Activated CD4-positive, CD25-positive, alpha-beta regulatory T cell treated with anti-CD3 and anti-CD28 coated beads, Interleukin-2, amount 50 U/mL, for 72 hours (primary cell): Measurements from ENCODE around the gene RMND5B.
"Not testable (repeated sequence)": the region's sequence is repeated elsewhere in the genome, so short reads cannot be mapped to it uniquely, and the experiment has no call there.

Experiments
- DNase-seq: peaks from one replicate; pipeline ENCODE4 v3.0.0; 2021

Gene RMND5B, protein sequence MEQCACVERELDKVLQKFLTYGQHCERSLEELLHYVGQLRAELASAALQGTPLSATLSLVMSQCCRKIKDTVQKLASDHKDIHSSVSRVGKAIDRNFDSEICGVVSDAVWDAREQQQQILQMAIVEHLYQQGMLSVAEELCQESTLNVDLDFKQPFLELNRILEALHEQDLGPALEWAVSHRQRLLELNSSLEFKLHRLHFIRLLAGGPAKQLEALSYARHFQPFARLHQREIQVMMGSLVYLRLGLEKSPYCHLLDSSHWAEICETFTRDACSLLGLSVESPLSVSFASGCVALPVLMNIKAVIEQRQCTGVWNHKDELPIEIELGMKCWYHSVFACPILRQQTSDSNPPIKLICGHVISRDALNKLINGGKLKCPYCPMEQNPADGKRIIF

DNA sequence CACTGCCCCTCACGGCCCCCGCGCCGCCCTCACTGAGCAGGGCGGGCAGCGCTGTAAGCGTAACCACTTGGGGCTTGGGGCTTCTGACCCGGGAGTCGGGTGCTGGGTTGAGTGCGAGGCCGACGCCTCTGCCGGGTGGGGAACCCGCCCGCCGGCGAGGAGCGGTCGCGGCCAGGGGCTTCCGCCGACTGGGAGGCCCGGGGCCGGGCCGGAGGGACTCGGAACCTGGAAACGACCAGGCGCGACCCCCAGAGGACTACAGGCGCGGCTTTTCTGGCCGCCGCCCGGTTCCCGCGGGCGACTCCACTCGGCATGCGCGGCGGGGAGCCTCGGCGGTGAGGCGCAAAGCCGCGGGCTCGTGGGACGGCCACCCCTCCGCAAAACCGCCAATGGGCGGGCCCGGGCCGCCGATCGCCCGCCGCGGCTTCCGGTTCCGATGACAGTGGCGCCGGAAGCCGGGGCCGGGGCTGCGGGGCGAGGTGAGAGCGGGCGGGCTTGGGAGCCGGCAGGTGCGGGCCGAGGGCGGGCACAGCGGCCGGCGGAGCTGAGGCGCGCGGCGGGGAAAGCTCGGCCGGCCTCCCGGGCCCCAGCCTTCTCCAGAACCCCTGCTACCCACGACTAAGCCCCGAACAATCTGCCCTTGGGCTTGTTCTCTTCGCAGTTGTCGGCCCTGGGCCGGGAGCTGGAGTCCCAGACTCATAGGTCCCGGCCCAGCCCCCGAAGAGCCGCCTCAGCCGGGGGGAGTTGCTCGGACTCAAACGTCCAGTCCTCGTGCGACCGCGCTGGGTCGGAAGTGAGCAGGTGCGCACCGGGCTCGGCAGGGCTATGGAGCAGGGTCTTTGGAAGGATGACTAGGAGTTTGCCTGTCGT lies at the start of gene RMND5B:
Gene RMND5B, plus strand, starts transcription at position 439 of the 870 bp plus-strand sequence. CDS start 7,106 bp downstream, outside the sequence.
- DNase-seq: peak; percentile 90

DNA sequence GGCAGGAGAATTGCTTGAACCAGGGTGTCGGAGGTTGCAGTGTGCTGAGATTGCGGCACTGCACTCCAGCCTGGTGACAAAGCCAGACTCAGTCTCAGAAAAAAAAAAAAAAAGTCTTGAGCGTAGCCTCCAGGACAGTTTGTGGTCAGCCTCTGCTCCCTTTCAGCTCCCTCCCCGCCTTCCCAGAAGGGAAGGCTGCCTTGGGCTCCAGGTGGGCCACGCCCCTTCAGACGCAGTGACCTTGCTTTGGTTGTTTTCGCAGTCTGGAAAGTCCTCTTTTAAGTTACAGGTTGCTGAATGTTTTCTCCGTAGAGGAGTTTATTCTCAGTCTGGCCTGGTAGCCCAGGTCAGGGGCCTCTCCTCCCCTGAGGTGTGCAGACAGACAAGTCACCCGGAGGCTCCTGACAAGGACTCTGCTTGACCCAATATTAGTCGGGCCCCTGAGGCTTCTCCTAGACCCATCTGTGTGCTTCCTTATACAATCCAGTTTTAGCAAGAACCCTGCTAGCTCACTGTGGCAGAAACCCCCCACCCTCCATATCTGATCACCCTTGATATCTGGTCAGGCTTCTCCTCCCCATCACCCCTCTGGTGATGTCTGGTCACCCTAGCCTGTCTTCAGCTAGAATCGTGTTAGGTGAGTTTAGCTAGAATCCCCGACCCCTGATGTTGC lies 49.1 kb upstream of the RMND5B start:
- no peak for DNase-seq

DNA sequence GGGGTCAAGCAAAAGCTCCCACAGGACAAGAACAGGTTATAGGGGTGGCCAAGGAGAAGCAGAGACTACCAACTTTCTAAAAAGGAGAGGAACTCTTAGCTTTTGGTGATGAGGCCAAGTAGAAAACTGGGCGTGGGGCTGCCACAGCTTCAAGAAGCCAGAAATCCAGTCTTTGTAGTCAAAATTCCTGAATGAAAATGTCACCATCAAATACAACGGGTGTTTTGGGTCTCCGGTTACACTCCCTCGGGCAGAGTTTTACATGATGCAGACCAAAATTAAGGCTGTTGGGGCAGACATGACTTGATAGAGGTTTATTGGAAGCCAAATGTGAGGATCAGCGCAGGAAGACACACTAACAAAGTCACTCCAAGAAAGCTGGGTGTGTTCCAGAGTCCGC lies 46.9 kb upstream of the RMND5B start:
- no peak for DNase-seq

GRCh38 chr5:178085316-178085715 lies 45.5 kb upstream of the RMND5B start:
- DNase-seq: no peak

- DNase-seq: no peak
These were observed 44.5 kb upstream of the RMND5B start for GRCh38 chr5:178086266-178086665.

DNA sequence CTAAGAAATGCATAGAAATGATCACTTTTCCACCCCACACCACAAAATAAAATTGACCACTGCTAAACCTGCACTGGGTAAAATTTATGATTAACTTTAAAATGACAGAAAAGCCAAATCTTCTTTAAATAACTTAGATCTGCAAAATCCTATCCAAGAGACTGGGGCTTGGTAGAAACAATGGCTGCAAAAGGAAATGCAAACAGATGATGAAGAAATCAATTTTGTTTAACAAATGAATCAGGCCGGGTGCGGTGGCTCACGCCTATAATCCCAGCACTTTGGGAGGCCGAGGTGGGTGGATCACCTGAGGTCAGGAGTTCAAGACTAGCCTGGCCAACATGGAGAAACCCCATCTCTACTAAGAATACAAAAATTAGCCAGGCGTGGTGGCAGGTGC lies 43.6 kb upstream of the RMND5B start:
- not testable (repeated sequence) for DNase-seq

DNA sequence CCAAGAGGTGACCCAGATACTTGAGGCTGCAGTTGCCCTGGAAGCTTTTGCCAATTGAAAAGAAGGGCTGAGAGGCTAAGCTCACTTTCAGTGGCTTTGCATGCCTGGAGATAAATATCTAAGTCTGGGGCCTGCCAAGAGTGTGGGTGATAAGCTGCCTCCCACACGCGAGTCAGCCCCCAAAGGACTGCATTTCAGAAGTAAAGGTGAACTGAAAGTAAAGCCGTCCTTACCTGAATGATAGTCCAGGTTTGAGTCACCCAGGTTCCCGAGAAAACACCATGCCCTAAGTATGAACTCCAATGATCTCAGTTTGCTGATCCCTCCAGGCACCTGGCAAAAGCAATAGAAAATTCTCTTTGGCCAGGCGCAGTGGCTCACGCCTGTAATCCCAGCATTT lies 40.0 kb upstream of the RMND5B start:
- no peak for DNase-seq

DNA sequence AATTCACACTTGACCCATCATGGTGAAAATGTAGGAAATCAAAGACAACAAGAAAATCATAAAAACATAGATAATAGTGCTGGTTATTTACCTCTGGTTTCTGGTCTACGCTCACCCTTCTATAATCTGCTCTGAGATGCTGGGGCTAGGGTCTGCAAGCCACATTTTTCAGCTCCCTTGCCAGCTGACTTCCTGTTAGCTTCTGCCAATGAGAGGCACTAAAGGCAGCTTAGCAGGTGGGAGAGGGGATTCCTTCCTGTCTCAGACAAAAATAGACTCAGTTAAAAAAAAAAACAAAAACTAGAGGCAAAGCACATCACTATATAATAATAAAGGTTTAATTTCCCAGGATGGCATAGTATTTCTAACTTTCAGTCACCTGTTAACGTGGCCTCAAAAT lies 37.7 kb upstream of the RMND5B start:
- DNase-seq: no peak

DNA sequence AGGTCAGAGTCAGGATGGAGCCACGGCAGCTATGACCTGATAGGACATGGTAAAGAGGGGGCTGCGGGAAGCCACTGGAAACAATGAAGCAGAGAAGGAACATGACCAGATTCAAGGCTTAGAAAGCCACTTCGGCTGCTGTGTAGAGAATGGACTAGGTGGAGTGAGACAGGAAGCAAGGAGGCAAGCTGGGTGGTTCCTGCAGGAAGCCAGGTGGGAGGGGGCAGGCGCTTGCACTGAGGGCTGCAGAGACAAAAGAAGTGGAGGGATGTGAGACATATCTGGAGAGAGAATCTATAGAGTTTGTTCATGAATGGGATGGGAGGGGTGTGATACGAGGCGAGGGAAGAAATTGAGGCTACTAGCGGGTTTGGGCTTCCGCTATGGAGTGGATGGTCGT lies 36.5 kb upstream of the RMND5B start:
- no peak for DNase-seq

- no peak for DNase-seq
These were observed 32.1 kb upstream of the RMND5B start for GRCh38 chr5:178098685-178099084.

DNA sequence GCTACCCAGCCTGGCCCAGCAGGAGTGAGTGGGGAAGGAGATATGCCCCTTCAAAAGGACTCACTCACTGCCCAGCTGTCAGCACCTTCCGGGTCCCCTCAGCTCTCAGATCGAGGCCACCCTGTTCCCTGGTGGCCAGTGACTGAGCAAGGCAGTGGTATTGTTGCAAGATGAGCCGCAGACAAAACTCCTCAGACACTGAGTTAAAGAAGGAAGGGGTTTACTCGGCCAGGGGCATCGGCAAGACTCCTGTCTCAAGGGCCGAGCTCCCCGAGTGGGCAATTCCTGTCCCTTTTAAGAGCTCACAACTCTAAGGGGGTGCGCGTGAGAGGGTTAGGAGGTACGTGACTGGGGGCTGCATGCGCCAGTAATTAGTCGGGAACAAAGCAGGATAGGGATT lies 27.2 kb upstream of the RMND5B start:
- no peak for DNase-seq

GRCh38 chr5:178104492-178104891 lies 26.3 kb upstream of the RMND5B start:
- DNase-seq: no peak

DNA sequence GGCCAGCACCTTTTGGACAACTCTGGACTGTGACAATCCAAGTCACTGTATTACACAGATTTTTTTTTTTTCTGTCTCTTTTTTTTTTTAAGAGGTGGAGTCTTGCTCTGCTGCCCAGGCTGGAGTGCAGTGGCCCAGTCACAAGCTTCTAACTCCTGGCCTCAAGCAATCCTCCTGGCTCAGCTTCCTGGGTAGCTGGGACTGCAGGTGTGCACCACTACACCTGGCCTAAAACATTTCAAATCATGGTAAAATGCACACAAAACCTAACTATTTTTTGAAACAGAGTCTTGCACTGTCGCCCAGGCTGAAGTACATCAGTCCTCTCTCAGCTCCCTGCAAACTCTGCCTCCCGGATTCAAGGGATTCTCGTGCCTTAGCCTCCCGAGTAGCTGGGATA lies 24.7 kb upstream of the RMND5B start:
- no peak for DNase-seq

DNA sequence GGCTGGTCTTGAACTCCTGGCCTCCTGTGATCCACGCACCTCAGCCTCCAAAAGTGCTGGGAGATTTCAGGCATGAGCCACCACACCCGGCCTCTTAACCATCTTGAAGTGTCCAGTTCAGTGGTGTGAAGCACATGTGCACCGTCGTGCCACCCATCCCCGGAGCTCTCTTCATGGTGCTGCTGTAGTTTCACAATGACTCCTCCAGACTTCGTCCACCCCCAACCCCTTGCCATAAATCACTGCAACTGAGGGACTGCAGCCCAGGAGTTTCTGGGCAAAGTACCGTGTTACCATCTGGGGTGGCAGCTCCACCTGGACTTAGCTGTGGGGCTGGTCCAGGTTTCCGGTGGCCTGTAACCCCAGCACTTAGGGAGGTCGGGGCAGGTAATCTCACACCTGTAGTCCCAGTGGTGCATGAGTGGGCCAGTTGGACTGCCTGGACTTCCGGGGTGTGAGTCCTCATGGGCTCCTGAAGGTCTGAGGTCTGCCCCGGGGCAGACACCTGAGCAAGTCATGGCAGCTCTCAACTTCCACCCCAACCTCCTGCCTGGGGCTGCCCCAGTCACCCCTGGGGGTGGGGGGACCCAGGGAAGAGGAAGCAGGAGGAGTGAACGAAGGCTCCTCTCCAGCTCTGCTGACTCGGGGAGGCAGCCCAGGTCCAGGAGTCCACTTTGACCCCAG lies 24.1 kb upstream of the RMND5B start:
- DNase-seq: no peak

DNA sequence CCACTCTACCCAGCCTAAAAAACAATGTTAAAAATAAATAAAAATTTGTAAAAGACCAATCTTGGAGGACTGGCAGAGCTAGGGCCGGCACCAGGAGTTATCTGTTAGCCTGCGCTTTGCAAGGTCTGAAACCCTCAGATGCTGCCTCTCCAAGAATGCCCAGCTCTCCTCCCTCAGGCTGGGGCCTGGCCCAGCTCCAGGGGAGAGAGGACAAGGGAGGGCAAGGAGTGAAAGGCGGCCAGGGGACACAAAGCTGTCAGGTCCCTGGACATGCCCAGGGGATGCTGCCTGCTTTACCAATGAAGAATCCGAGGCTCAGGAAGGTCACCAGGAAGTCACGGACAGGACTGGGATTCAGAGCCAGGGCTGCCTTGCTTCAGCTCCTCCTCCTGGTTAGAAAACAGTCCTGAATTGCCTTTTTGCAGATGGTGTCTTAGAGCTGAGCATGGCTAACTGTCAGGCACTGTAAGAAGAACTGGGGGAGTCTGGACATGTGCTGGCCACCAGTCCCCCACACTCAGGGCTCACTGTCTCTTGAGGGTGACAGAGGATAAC lies 23.0 kb upstream of the RMND5B start:
- no peak for DNase-seq

GRCh38 chr5:178108446-178108845 lies 22.4 kb upstream of the RMND5B start:
- DNase-seq: no peak

GRCh38 chr5:178108966-178109365 lies 21.8 kb upstream of the RMND5B start:
- no peak for DNase-seq

- DNase-seq: no peak
These were observed 20.3 kb upstream of the RMND5B start for GRCh38 chr5:178110511-178110910.

- DNase-seq: no peak
These were observed 18.9 kb upstream of the RMND5B start for GRCh38 chr5:178111925-178112324.

DNA sequence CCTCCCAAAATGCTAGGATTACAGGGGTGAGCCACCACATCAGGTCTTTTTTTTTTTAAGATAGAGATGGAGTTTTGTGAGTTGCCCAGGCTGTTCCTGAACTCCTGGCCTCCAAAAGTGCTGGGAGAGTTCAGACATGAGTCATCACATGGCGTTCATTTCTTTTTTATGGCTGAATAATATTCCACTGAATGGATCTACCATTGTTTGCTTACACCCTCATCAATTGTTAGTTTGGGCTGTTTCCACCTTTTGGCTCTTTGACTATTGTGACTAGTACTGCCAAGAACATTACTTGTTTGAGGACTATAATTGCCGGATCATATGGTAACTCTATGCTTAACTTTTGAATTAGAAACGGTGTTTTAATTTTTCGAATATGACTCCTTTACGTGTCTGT lies 18.3 kb upstream of the RMND5B start:
- no peak for DNase-seq

DNA sequence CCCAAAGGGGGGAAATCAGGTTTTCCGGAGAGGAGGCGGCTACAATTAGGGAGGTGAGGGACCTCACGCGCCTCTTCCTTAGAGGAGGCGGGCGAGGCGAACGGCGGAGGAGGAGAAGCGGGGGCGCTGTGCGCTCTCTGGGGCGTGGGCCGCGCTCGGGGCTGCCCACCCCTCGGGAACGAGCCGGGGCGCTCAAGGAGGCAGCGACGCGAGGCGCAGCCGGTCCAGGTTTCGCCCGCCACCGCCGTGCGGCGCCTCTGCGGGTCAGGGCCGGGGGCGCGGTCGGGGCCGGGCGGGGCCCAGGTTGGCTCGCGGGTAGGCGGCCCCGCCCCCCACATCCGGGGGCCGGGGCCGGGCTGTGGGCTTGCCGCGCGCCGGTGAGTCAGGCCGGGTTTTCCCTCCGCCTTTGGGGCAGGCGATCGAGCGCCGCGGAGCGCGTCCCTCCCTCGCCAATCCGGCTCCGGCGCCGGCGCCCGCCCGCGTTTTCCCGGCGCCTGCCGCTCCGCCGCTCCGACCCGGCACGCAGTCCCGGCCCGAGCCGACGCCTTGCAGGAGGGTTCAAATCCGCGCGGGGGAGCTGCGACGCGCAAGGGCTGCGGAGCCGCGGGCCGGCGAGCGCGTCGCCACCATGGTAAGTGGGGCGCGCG lies 17.6 kb upstream of the RMND5B start, which contains the start of gene N4BP3:
Gene N4BP3, plus strand, starts transcription at position 392 of the 647 bp plus-strand sequence. CDS start 6,052 bp downstream, outside the sequence.
- DNase-seq: peak; percentile 87

DNA sequence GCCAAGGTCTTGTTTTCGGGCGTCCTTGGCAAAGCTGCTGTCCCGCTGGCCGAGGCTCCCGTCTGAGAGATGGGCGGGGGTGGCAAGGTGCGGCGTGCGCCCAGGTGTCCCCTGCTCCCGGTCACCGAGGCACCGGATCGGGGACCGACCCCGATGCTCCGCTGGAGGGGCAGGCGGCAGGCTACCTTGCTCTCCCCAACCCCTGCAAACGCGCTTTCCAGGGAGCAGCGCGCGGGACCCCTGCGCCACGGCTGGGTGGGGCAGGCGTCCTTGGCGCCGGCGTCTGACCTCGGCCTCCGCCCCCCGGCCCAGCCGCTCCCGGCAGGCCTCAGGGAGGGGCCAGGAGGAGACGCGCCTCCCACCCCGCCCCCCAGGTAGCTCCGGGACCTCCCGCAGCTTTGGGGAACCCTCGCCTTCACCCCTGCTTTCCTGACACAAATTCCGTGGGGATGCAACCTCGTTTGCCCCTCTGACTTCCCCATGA lies 16.9 kb upstream of the RMND5B start:
- no peak for DNase-seq
